Fibroblast of skin of right biceps (primary cell): ENCODE data around the gene ARPC5L.
A peak's percentile ranks its signal among the peaks of the same experiment; 100 is the strongest.
"Not testable (repeated sequence)": the region's sequence is repeated elsewhere in the genome, so short reads cannot be mapped to it uniquely, and the experiment has no call there.

ENCODE experiments used
- DNase-seq: peaks from one replicate; pipeline ENCODE4 v3.0.0-alpha.2; 2013

ARPC5L gene

DNA sequence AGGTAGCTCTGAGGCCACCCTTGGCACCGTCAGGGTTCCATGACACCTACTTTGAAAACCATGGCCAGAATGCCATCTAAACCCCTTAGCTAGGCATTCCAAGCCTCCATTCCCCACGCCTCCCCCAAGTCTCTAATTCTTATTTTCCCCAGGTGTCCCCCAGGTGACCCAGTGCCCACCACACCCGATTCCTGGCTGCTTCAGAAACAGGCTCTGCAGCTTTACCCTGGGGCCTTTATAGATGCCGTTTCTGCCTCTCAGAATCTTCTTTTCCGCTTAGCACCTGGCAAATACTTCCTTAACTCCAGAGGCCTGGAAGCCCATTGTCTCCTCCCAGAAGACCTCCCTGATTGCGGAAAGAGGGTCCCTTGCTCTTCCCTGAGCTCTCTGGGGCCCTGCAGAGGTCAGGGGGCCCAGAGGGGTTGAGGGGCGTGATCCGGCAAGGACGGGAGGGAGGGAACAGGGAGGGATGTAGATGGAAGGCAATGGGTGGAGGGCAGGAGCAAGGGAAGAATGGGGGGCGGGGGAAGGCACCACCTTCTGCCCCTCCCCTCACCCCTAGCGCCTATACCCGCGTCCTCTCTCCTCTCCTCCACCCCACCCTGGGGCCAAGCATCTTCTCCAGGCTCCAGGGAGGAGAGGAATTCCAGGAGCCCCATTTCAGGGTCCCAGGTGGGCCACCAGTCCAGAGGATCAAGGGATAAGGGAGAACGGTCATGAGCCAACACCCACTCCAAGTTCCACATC is 20.7 kb upstream of the ARPC5L start:
- DNase-seq: no peak

DNA sequence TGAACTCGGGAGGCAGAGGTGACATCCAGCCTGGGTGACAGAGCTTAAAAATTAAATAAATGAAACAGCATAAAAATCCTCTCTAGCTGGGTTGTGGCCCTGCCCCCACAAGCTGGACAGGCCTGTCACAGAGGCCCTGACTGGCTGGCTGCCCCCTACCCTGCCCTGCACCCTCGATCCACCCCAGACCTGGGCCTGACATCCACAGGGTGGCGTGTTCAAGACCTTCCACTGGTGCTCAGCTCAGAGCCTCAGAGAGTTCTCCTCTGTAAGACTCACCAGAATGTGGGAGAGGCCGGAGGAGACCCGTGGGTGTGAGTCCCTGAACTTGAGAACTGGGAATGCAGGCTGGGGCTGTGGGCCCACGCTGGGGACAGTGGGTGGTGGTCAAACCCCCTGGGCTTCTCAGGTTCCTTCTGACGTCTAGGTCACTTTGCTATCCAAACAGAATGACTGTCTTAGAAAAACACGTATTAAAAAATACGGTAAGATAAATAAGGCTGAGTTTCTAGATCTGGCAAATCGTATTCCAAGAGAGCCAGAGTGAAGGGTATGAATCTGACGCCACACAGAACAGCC is 18.4 kb upstream of the ARPC5L start:
- no peak for DNase-seq

GRCh38 chr9:124844291-124844690 is 17.6 kb upstream of the ARPC5L start:
- DNase-seq: no peak

- DNase-seq: not testable (repeated sequence)
Observed at GRCh38 chr9:124846467-124846866, 15.5 kb upstream of the ARPC5L start.

DNA sequence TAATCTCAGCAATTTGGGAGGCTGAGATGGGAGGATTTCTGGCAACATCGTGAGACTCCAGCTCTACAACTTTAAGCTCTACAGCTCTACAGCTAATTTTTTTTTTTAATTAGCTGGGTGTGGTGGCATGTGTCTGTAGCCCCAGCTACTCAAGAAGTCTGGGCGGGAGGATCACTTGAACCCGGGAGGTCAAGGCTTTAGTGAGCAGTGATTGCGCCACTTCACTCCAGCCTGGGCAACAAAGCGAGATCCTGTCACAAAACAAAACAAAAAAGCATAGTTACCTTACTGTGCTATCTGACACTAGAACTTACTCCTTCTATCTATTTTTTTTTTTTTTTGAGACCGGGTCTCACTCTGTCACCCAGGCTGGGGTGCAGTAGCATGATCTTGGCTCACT is 15.0 kb upstream of the ARPC5L start:
- no peak for DNase-seq

DNA sequence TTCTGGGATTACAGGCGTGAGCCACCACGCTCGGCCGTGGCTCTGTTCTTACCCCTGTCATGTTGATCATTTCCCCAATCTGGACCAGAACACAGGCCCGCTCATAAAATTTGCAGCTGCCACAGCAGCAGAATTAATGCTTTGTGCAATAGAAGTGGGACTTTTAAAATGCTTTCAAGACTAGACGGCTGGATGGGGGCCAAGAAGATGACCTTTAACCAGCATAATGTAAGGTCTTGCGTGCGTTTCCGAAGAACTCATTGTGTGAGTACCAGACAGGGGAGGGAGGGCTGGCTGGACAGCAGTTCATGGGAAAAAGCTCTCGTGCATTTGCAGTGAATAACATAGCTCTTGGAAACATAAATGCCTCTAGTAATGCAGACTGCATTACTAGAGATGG is 12.1 kb upstream of the ARPC5L start:
- DNase-seq: peak; percentile 69

DNA sequence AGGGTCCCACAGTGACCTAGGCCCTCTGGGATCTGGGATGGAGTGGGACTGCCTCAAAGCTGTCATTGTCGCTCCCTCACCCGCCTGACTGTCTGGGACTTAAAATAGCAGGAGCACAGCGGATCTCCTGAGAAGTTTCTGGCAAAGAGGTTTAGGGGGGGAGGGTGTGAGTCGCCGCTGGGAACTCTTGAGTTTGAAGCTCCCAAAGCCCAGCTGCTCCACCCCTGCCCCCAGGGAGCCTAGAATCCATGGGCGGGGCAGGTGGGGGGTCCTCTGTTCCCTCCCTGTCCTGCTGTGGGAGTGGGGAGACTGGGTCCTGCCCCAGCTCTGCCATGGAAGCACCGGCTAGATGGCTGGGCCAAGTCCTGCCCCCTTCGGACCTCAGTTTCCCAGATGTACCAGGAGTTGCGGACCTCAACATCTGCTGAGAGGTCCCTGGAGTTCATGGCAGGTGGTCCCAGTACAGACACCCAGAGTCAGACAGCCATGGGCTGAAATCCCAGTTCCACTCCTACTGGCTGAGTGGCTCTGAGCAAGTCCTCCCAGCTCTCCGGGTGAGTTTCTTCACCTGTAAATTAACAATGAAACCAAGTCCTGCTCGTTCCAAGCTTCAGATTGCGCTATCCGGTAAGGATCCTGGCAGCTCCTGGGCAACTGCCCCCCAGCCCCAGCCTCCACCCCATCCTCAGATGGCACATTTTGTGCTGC is 9.7 kb upstream of the ARPC5L start:
- DNase-seq: peak; percentile 35

GRCh38 chr9:124852829-124853531 is 8.9 kb upstream of the ARPC5L start, which contains the start of gene WDR38:
Gene WDR38 (plus strand): TSS chr9:124853460. CDS start chr9:124853532, 72 bp downstream.
- DNase-seq: peak; percentile 69

DNA sequence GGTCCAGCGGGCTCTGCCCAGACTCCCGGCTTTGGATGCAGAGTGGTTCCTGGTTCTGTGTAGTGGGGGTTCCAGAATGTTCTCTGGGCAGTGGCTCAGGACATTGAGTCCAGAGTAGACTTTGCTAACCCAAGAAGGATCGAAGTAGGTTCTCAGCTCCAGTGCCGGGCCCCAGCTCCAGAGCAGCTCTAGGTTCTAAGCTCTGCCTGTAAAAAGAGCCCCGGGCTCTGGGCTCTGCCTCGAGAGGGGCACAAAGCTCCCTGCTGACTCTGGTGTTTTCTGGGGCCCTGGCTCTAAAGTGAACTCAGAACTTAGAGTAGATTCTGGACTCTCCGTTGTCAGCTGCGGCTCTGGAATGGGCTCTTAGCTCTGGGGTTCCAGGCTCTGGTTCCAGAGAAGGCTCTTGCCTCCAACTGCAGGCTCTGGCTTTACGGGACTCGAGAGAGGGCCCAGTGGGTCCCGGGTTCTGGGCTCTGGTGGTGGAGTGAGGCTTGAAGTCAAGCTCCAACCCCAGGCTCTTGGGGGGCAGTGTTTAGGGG is 8.3 kb upstream of the ARPC5L start:
- DNase-seq: no peak

DNA sequence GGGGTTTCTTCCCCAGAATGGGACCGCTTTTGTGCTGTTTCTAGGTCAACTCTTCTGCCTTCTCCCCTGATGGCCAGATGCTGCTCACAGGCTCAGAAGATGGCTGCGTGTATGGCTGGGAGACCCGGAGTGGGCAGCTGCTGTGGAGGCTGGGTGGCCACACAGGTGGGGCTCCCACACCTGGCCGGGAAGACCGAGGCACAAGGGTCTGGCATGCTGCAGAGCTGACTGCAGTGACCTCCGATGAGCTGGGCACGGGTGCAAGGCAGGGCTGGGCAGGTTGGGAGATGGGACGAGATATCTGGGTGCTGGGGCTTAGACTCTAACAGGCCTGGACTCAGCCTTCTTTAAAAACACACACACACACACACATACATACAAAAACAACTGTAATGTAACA is 7.8 kb upstream of the ARPC5L start:
- DNase-seq: no peak

GRCh38 chr9:124854822-124855221 is 7.1 kb upstream of the ARPC5L start:
- DNase-seq: no peak

DNA sequence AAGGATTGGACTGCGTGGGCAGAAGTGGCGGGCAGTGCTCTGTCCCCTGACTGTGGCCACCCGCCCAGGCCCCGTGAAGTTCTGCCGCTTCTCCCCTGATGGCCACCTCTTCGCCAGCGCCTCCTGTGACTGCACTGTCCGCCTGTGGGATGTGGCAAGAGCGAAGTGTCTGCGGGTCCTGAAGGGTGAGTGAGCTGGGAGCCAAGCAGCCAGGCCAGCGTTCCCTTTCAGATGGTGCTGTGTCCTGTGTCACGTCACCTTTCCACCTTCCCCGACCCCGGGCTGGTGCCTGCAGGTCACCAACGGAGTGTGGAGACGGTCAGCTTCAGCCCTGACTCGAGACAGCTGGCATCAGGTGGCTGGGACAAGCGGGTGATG is 6.4 kb upstream of the ARPC5L start:
- DNase-seq: no peak

- peak; percentile 29 for DNase-seq
Observed at GRCh38 chr9:124855944-124856765, 5.8 kb upstream of the ARPC5L start.

GRCh38 chr9:124857533-124858162 is 4.3 kb upstream of the ARPC5L start:
- DNase-seq: no peak

DNA sequence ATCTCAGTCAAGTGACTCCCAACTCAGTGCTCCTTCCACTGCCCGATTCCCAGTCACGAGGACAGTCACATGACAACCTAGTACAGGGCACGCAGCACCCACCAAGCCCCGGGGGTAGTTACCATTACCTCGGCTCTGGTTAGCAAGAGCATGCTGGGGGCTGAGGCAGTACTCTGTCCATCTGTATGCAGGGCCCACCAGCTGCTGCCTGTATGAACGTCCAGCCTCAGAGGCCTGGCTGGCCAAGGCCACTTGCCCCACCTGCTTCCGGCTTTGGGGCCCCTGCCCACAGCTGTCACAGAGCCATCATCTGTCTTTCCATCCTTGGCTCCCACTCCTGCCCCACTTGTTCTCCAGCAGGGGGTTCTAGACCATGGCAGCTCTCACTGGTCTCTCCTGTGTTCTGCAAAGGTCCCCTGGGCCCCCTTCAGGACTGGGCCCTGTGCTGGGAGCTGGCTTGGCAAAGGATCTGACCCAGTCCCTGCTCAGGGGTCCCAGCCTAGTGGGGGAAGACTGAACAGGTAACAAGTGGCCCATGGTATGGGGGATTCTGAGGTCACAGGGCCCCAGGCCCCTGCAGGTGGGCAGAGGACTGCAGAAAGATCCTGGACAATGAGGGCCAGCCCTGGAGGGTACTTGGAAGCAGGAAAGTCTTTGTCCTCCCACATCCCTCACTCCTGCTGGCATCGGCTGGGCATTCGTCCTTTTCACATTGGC is 3.4 kb upstream of the ARPC5L start:
- no peak for DNase-seq

DNA sequence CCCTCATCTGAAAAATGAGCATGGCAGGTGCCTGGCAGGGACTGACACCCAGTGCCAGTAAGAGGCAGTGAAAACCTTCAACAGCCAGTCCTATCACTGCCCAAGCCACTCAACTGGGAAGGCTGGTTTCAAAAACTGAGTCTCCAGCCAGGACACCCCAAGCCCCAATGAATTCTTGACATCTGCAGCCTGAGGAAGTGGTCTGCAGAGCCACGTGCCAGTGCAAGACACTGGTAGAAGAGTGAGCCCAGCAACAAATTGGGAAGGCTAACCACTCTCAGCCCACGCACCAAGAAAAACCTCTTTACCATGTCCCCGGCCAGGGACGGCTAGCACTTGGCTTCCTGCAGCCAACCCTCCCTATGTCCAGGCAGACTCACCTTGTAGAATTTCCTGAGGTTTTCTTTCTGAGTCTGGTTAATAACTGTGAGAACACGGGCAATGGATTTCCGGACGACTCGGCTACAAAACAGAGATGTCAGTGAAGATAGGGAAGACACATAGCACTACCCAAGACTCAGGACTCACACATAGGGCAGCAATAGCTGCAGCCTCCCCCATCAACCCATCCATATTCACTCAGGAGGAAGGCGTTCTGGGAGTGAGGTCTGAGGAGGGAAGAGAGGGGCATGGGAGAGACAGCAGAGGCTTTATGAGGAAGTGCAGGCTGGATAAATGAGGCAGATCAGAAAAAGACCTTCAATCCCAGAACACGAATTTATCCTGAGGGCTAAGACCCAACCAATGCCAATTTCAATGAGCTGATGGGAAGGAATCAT is 1.9 kb upstream of the ARPC5L start:
- DNase-seq: no peak

- no peak for DNase-seq
Observed at GRCh38 chr9:124860582-124861341, 1.2 kb upstream of the ARPC5L start.

DNA sequence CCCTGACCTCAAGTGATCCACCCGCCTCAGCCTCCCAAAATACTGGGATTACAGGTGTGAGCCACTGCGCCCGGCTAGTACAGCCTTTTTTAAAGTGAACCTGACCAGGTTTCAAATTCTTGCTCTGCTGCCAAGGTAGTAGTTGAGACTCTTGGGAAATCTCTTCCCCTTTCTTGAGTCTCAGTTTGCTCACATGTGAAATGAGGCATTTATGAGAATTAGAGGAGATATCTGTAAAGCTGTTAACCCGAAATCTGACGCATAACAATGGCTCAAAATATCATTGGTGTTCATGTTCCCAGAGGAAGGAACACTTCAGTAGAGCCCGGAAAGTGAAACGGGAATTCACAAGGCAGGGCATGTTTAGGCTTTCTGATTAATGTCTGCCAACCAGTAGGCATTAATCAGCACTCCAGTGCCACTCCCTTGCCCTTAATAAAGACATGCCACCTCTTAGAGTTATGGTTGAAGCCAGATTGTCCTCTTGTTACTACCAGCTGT is 1.5 kb downstream of the ARPC5L start:
- no peak for DNase-seq
